Skeletal muscle tissue (tissue), 2 donors: ENCODE results near the gene EIF5A. TPM values are rescaled to one million over a fixed set of nuclear protein-coding genes. Genes with fewer than 3 reads are reported as not detected.

Experiments used
- small RNA-seq: library from RNA; depleted of rRNA; stranded (forward); fragments of <200 nt; gene quantifications from one replicate; pipeline ENCODE3, GENCODE V24; 2014
- total RNA-seq: library from RNA; depleted of rRNA; stranded (reverse); fragments of >200 nt; gene quantifications from one replicate; pipeline ENCODE4 v1.2.3, GENCODE V29; 2014

Gene EIF5A
- total RNA-seq, 1 donor from 2014 or later, result 185 TPM

Small RNA genes within 50 kb of the gene (small RNA-seq; reads per million reads assigned to genes)
- not detected for gene AC026954.2
- not detected for gene RF00019

Other genes starting within 250 kb of the EIF5A start
- gene CLEC10A, start 227.4 kb upstream of the EIF5A start, total RNA-seq, result 1.6 TPM
- not detected for gene ASGR2, start 192.8 kb upstream of the EIF5A start, total RNA-seq
- gene ASGR1, start 128.3 kb upstream of the EIF5A start, total RNA-seq, result 1.0 TPM
- 7.3 TPM for gene DLG4, start 87.8 kb upstream of the EIF5A start, total RNA-seq
- 119 TPM for gene ACADVL, start 87.7 kb upstream of the EIF5A start, total RNA-seq
- gene DVL2, start 73.1 kb upstream of the EIF5A start, total RNA-seq, result 63.2 TPM
- gene PHF23, start 68.2 kb upstream of the EIF5A start, total RNA-seq, result 30.3 TPM
- 259 TPM for gene GABARAP, start 65.2 kb upstream of the EIF5A start, total RNA-seq
- gene CTDNEP1, start 55.9 kb upstream of the EIF5A start, total RNA-seq, result 39.7 TPM
- 28.2 TPM for gene ELP5, start 55.4 kb upstream of the EIF5A start, total RNA-seq
- gene CLDN7, start 45.1 kb upstream of the EIF5A start, total RNA-seq, result not detected
- 34.4 TPM for gene SLC2A4, start 25.9 kb upstream of the EIF5A start, total RNA-seq
- gene YBX2, start 13.0 kb upstream of the EIF5A start, total RNA-seq, result 0.52 TPM
- 24.5 TPM for gene GPS2, start 7.7 kb downstream of the EIF5A start, total RNA-seq
- 19.8 TPM for gene NEURL4, start 21.7 kb downstream of the EIF5A start, total RNA-seq
- gene ACAP1, start 28.9 kb downstream of the EIF5A start, total RNA-seq, result 2.1 TPM
- 4.2 TPM for gene KCTD11, start 44.5 kb downstream of the EIF5A start, total RNA-seq
- not detected for gene TMEM95, start 47.5 kb downstream of the EIF5A start, total RNA-seq
- not detected for gene TNK1, start 73.5 kb downstream of the EIF5A start, total RNA-seq
- 10.4 TPM for gene PLSCR3, start 86.9 kb downstream of the EIF5A start, total RNA-seq
- 149 TPM for gene TMEM256, start 96.5 kb downstream of the EIF5A start, total RNA-seq
- 3.1 TPM for gene NLGN2, start 100.2 kb downstream of the EIF5A start, total RNA-seq
- gene SPEM1, start 112.7 kb downstream of the EIF5A start, total RNA-seq, result not detected
- gene SPEM2, start 118.0 kb downstream of the EIF5A start, total RNA-seq, result not detected
- not detected for gene SPEM3, start 121.2 kb downstream of the EIF5A start, total RNA-seq
- gene TMEM102, start 127.8 kb downstream of the EIF5A start, total RNA-seq, result 0.52 TPM
- 1.0 TPM for gene FGF11, start 131.9 kb downstream of the EIF5A start, total RNA-seq
- 31.3 TPM for gene CHRNB1, start 137.4 kb downstream of the EIF5A start, total RNA-seq
- gene ZBTB4, start 172.0 kb downstream of the EIF5A start, total RNA-seq, result 10.4 TPM
- gene SLC35G6, start 173.8 kb downstream of the EIF5A start, total RNA-seq, result not detected
- gene POLR2A, start 176.7 kb downstream of the EIF5A start, total RNA-seq, result 91.3 TPM
- gene TNFSF12, start 241.4 kb downstream of the EIF5A start, total RNA-seq, result 4.7 TPM